H1 (cell line): Measurements from ENCODE around the gene MCC. TPM values are rescaled to one million over a fixed set of nuclear protein-coding genes. Genes with fewer than 3 reads are reported as not detected.
A peak's percentile ranks its signal among the peaks of the same experiment; 100 is the strongest.

Experiments used
- CTCF ChIA-PET: fragments of 300-600 bp; sonication (Branson Sonifier 250); formaldehyde crosslinking; loops from one replicate; lab custom pipeline; 2021; ENCODE audit not compliant: partially characterized antibody; lab: Charles Lee
- POLR2A ChIA-PET: fragments of 300-600 bp; sonication (Branson Sonifier 250); formaldehyde crosslinking; loops from one replicate; lab custom pipeline; 2021; ENCODE audit warnings: inconsistent platforms; ENCODE audit not compliant: partially characterized antibody; lab: Charles Lee
- DNase-seq, 2 experiments: peaks; one replicate each; pipeline versions ENCODE4 v3.0.0 to v3.0.0-alpha.2; 2010 to 2022; ENCODE audit warnings: low spot score in 2 of 2, low read depth in 1 of 2, mixed read lengths in 1 of 2
- FAIRE-seq: peaks from 2 replicates; lab custom pipeline; 2011; peaks lifted over from hg19 to GRCh38; lab: Jason Lieb, UNC
- H2AFZ ChIP-seq: 2 replicates; pipeline ENCODE4 v1.8.1; 2012; ENCODE audit warnings: low read length, inconsistent platforms
- H2AK5ac ChIP-seq: 2 replicates; pipeline ENCODE4 v1.6.1; 2013; ENCODE audit warnings: low read depth, low read length
- H2BK120ac ChIP-seq: replicated peaks from 2 replicates; pipeline ENCODE3; 2013; ENCODE audit warnings: low read depth, low read length, inconsistent platforms
- H2BK12ac ChIP-seq: 2 replicates; pipeline ENCODE4 v1.6.1; 2013; ENCODE audit warnings: low read depth, low read length
- H2BK15ac ChIP-seq: 2 replicates; pipeline ENCODE4 v1.6.1; 2013; ENCODE audit warnings: low read length
- H2BK20ac ChIP-seq: 2 replicates; pipeline ENCODE4 v1.6.1; 2013; ENCODE audit warnings: low read length
- H2BK5ac ChIP-seq: 2 replicates; pipeline ENCODE4 v1.6.1; 2013; ENCODE audit warnings: low read depth, low read length
- H3K14ac ChIP-seq: 2 replicates; pipeline ENCODE4 v1.6.1; 2013; ENCODE audit warnings: inconsistent platforms; ENCODE audit not compliant: insufficient read length
- H3K18ac ChIP-seq: 2 replicates; pipeline ENCODE4 v1.6.1; 2013; ENCODE audit warnings: low read length; ENCODE audit errors: extremely low read depth
- H3K23ac ChIP-seq: 2 replicates; pipeline ENCODE4 v1.6.1; 2013; ENCODE audit warnings: inconsistent platforms; ENCODE audit not compliant: insufficient read length
- H3K23me2 ChIP-seq: 2 replicates; pipeline ENCODE4 v1.6.1; 2013; ENCODE audit warnings: low read depth, low read length
- H3K27ac ChIP-seq: 2 replicates; pipeline ENCODE4 v1.6.1; 2011; ENCODE audit warnings: low read depth, low read length, inconsistent platforms
- H3K27me3 ChIP-seq, 4 experiments: replicated peaks in 1 of 4; 1 replicate in 1 of 4; 2 replicates in 3 of 4; pipeline versions ENCODE4 v1.6.1 to v1.8.1; 2011 to 2013; ENCODE audit warnings: low read length in 3 of 4, mild to moderate bottlenecking in 3 of 4, inconsistent platforms in 2 of 4, mixed read lengths in 2 of 4, moderate library complexity in 1 of 4; ENCODE audit not compliant: control insufficient read depth in 3 of 4, insufficient read depth in 3 of 4; ENCODE audit errors: extremely low read depth in 1 of 4
- H3K36me3 ChIP-seq, 4 experiments: 2 replicates each; pipeline versions ENCODE4 v1.6.1 to v1.8.1; 2011 to 2013; ENCODE audit warnings: mild to moderate bottlenecking in 4 of 4, low read length in 3 of 4, moderate library complexity in 2 of 4, control low read depth in 1 of 4, inconsistent platforms in 1 of 4; ENCODE audit not compliant: insufficient read depth in 4 of 4, control insufficient read depth in 2 of 4
- H3K4ac ChIP-seq: replicated peaks from 2 replicates; pipeline ENCODE3; 2013; ENCODE audit warnings: low read length, low read depth, mixed read lengths, inconsistent platforms; ENCODE audit not compliant: insufficient read length
- H3K4me1 ChIP-seq, 4 experiments: replicated peaks in 1 of 4; 1 replicate in 1 of 4; 2 replicates in 3 of 4; pipeline versions ENCODE4 v1.6.1 to v1.8.1; 2011 to 2013; ENCODE audit warnings: low read length in 3 of 4, inconsistent platforms in 2 of 4, mixed read lengths in 1 of 4; ENCODE audit not compliant: insufficient read depth in 4 of 4, control insufficient read depth in 3 of 4
- H3K4me2 ChIP-seq, 2 experiments: 2 replicates each; pipeline versions ENCODE4 v1.6.1 to v1.8.1; 2011 to 2013; ENCODE audit warnings: low read depth in 2 of 2, low read length in 2 of 2, control low read depth in 1 of 2, inconsistent platforms in 1 of 2, mild to moderate bottlenecking in 1 of 2; ENCODE audit not compliant: insufficient read depth in 1 of 2
- H3K4me3 ChIP-seq, 4 experiments: fragments of 200-600, 300-600 bp in 1 of 4; sonication (generic), shearing (Covaris generic), sonication (Bioruptor Twin) in 1 of 4; 2 replicates each; pipeline versions ENCODE4 v1.5.1 to v1.8.1; 2011 to 2016; ENCODE audit warnings: low read length in 4 of 4, low read depth in 3 of 4, control low read depth in 2 of 4, inconsistent platforms in 2 of 4, mild to moderate bottlenecking in 2 of 4, mixed read lengths in 1 of 4, moderate library complexity in 1 of 4; ENCODE audit not compliant: insufficient read depth in 2 of 4; ENCODE audit errors: extremely low read depth in 1 of 4
- H3K56ac ChIP-seq: replicated peaks from 2 replicates; pipeline ENCODE3; 2013; ENCODE audit warnings: low read depth, mild to moderate bottlenecking, mixed read lengths, low read length, inconsistent platforms; ENCODE audit not compliant: insufficient read length
- H3K79me1 ChIP-seq: 2 replicates; pipeline ENCODE4 v1.6.1; 2013; ENCODE audit warnings: low read depth, low read length, control low read depth
- H3K79me2 ChIP-seq, 2 experiments: 2 replicates each; pipeline versions ENCODE4 v1.6.1 to v1.8.1; 2012 to 2013; ENCODE audit warnings: low read length in 2 of 2, mild to moderate bottlenecking in 2 of 2, inconsistent platforms in 1 of 2; ENCODE audit not compliant: insufficient read depth in 2 of 2, control insufficient read depth in 1 of 2
- H3K9ac ChIP-seq, 4 experiments: replicated peaks in 1 of 4; 1 replicate in 1 of 4; 2 replicates in 3 of 4; pipeline versions ENCODE4 v1.6.1 to v1.8.1; 2011 to 2013; ENCODE audit warnings: low read depth in 3 of 4, low read length in 3 of 4, control low read depth in 2 of 4, mild to moderate bottlenecking in 2 of 4, moderate library complexity in 2 of 4, inconsistent platforms in 1 of 4; ENCODE audit errors: extremely low read depth in 1 of 4
- H3K9me3 ChIP-seq, 2 experiments: 2 replicates each; pipeline versions ENCODE4 v1.6.1 to v1.8.1; 2012 to 2013; ENCODE audit warnings: mild to moderate bottlenecking in 2 of 2, moderate library complexity in 2 of 2, control low read depth in 1 of 2, inconsistent platforms in 1 of 2, low read depth in 1 of 2, low read length in 1 of 2, mixed read lengths in 1 of 2; ENCODE audit not compliant: insufficient read depth in 2 of 2
- H4K20me1 ChIP-seq, 2 experiments: replicated peaks in 1 of 2; 2 replicates each; pipeline versions ENCODE3 to v1.8.1; 2011 to 2013; ENCODE audit warnings: inconsistent platforms in 2 of 2, low read length in 2 of 2, mild to moderate bottlenecking in 1 of 2; ENCODE audit not compliant: insufficient read depth in 2 of 2, control insufficient read depth in 1 of 2
- H4K5ac ChIP-seq: 2 replicates; pipeline ENCODE4 v1.6.1; 2013; ENCODE audit warnings: low read length, low read depth, mixed read lengths, inconsistent platforms; ENCODE audit not compliant: insufficient read length
- H4K8ac ChIP-seq: 2 replicates; pipeline ENCODE4 v1.8.0; 2013; ENCODE audit warnings: mild to moderate bottlenecking, moderate library complexity, low read length, inconsistent platforms; ENCODE audit not compliant: insufficient read depth; ENCODE audit errors: extremely low read depth
- H4K91ac ChIP-seq: replicated peaks from 2 replicates; pipeline ENCODE3; 2013; ENCODE audit warnings: low read length, mixed read lengths, inconsistent platforms; ENCODE audit not compliant: insufficient read length
- E2F6 ChIP-seq: IDR thresholded peaks from 2 replicates; pipeline ENCODE4 v1.6.1; 2012; ENCODE audit warnings: inconsistent platforms
- JUND ChIP-seq: IDR thresholded peaks from 2 replicates; pipeline ENCODE4 v1.6.1; 2011; ENCODE audit warnings: mild to moderate bottlenecking, improper control_type of control experiment, low read length
- YY1 ChIP-seq: IDR thresholded peaks from 2 replicates; pipeline ENCODE4 v1.6.1; 2011; ENCODE audit warnings: low read depth, mild to moderate bottlenecking, low read length
- WGBS, 2 experiments: shearing (Covaris generic) in 1 of 2; methylation state at CpG; one replicate each; pipeline versions ENCODE4 v1.1.6 to v1.1.7; 2013 to 2015; ENCODE audit warnings: low lambda C conversion rate in 2 of 2, mixed read lengths in 2 of 2, inconsistent platforms in 1 of 2, low coverage in 1 of 2, missing lambda C conversion rate in 1 of 2; ENCODE audit not compliant: insufficient replicate concordance in 2 of 2, insufficient coverage in 1 of 2, insufficient read length in 1 of 2; ENCODE audit errors: extremely low coverage in 1 of 2, missing lambda C conversion rate in 1 of 2; 5-methylcytosine and 5-hydroxymethylcytosine counted together
- polyA plus RNA-seq, 7 experiments: library from polyadenylated mRNA; depleted of rRNA in 3 of 7; stranded (reverse) in 5 of 7; unstranded in 2 of 7; fragments of >200 nt in 5 of 7; fragments of 200-250 nt in 2 of 7; gene quantifications; 1 replicate in 5 of 7; 2 replicates in 1 of 7; 4 replicates in 1 of 7; pipeline versions ENCODE4 v1.2.1 to v1.2.3, GENCODE V29; 2011 to 2013; ENCODE audit warnings: missing spikeins in 2 of 7, mixed read lengths in 2 of 7
- total RNA-seq: library from RNA; stranded (reverse); fragmentation: NEBNext Ultra II Directional; extraction: Animal tissue kit (Norgen Biotek cat#: 25700); gene quantifications from 2 replicates; pipeline ENCODE4 v1.2.1, GENCODE V29; 2021

The MCC gene
- total and polyA plus RNA-seq, 2 of the 8 experiments (the other 6 are each of a cell fraction or from before 2014, with no cell fraction given): 2.6 to 18.3 TPM

DNA sequence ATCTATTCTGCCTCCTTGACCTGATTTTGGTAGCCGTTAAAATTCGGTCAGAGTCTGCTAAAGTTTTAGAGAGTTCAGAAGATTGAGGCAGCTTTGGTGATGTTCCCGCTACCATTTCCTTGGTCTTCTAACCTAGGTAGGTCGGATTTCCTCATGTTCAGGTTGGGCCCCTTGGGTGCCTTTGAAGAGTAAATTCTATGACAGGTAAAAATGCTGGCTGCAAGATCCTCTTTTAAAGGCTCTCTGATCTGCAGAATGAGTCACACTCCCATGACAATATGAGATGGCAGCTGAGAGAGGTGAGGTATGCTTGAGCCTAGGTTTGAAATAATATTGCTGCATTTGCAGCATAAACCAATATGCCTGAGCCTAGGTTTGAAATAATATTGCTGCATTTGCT lies 252.4 kb downstream of the MCC start:
- Histone ChIP-seq H3K27me3 (no peaks in the 10 kb centered on the region), H2BK120ac (no peak overlapping the region), H3K9me3 (no peaks in the 10 kb centered on the region), H2BK20ac (no peak overlapping the region), H4K8ac (no peak overlapping the region), H2AK5ac (no peak overlapping the region), H3K14ac (no peak overlapping the region), H3K4me3 (no peak overlapping the region), H4K5ac (no peak overlapping the region), H3K36me3 (no peaks in the 10 kb centered on the region), H2BK15ac (no peak overlapping the region), H3K4ac (no peak overlapping the region), H4K20me1 (no peaks in the 10 kb centered on the region), H3K4me2 (no peak overlapping the region; a peak in 1 of 4 replicates), H3K79me2 (no peaks in the 10 kb centered on the region; a peak in 1 of 4 replicates), H4K91ac (no peak overlapping the region), H3K79me1 (no peaks in the 10 kb centered on the region), H3K23ac (no peak overlapping the region), H3K9ac (no peak overlapping the region), H2BK5ac (no peak overlapping the region), H3K27ac (no peak overlapping the region), H3K18ac (0 out of 2 replicates have a peak overlapping the region, but pooled peaks have one; percentile 17), H2BK12ac (no peak overlapping the region), H2AFZ (no peak overlapping the region), H3K23me2 (no peaks in the 10 kb centered on the region), H3K4me1 (peaks cover 0 to 15% (median 7%) of the 10 kb centered on the region in 4 experiments; a peak in 4 of 7 replicates), H3K56ac (no peak overlapping the region)
- TF ChIP-seq YY1 (no peak), JUND (peak; percentile 59; the same call in 1 of the 2 replicates), E2F6 (no peak)
- peak; percentile 39 for FAIRE-seq
- ChIA-PET CTCF (interaction anchor here (0.6 to 1.2 kb wide), 3 partner anchors 9 to 133 kb away, joined by 3 read pairs; no protein-coding TSS in a partner anchor), POLR2A (no interaction called here)
- peak in 1 of 2 experiments; percentile 35 for DNase-seq
- WGBS, 2 experiments: 73% methylated on average over 4 of the region's 4 CpGs; no CpG with 5 or more reads in 1 of the 2 experiments
